ENCODE measurements around the gene KRT7. TPM values are rescaled to one million over a fixed set of nuclear protein-coding genes. Genes with fewer than 3 reads are reported as not detected.
"Not testable (repeated sequence)": the region's sequence is repeated elsewhere in the genome, so short reads cannot be mapped to it uniquely, and the experiment has no call there.

The KRT7 gene
- total RNA-seq, 2 experiments from 2014 or later: not detected

GRCh38 chr12:52238207-52238840 is 5.3 kb downstream of the KRT7 start:
- Histone ChIP-seq H3K79me2 (ENCODE audit: insufficient read depth, low read depth, low read length) (no peaks in the 10 kb centered on the region), H2AFZ (ENCODE audit: low read length) (no peak overlapping the region)

GRCh38 chr12:52238916-52239646 is 6.0 kb downstream of the KRT7 start:
- BruUV-seq (replicated peaks): no TSS peak
- Histone ChIP-seq H2AFZ (ENCODE audit: low read length) (no peak overlapping the region), H3K36me3 (ENCODE audit: insufficient read depth, low read length) (no peaks in the 10 kb centered on the region), H3K9me2 (ENCODE audit: insufficient read depth, low read length) (no peaks in the 10 kb centered on the region), H3K9me3 (ENCODE audit: low read length) (no peaks in the 10 kb centered on the region), H3K4me1 (ENCODE audit: insufficient read depth, low read length, poor library complexity, severe bottlenecking) (no peaks in the 10 kb centered on the region), H3K4me3 (ENCODE audit: low read depth, low read length, poor library complexity, severe bottlenecking) (no peak overlapping the region), H3K79me2 (ENCODE audit: insufficient read depth, low read depth, low read length) (no peaks in the 10 kb centered on the region), H3K27ac (ENCODE audit: low read depth, low read length, poor library complexity, severe bottlenecking) (no peak overlapping the region), H4K20me1 (ENCODE audit: insufficient read depth, low read length) (no peaks in the 10 kb centered on the region), H3K4me2 (ENCODE audit: low read length) (no peak overlapping the region)
- no peak for TF ChIP-seq CTCF (conservative IDR thresholded peaks at IDR 0.05; ENCODE audit: low read length)
- no peak for TF ChIP-seq EZH2phosphoT487 (IDR thresholded peaks at IDR 0.05; ENCODE audit: borderline replicate concordance, low read depth, low read length)
- POLR2A ChIA-PET: no interaction called here
- intact Hi-C loops (cut with micrococcal nuclease; ENCODE audit: unreplicated experiment): no loop called here
- CTCF ChIA-PET (ENCODE audit: unreplicated experiment): no interaction called here
- DNase-seq (ENCODE audit: low spot score): no peak

More at GRCh38 chr12:52238207-52238840, 5.3 kb downstream of the KRT7 start:
- no peak for DNase-seq (ENCODE audit: low spot score)
- no peak overlapping the region for H3K27ac ChIP-seq (ENCODE audit: low read depth, low read length, poor library complexity, severe bottlenecking)
- no peaks in the 10 kb centered on the region for H3K9me3 ChIP-seq (ENCODE audit: low read length)
- H4K20me1 ChIP-seq (ENCODE audit: insufficient read depth, low read length): no peaks in the 10 kb centered on the region
- H3K4me2 ChIP-seq (ENCODE audit: low read length): no peak overlapping the region
- H3K4me3 ChIP-seq (ENCODE audit: low read depth, low read length, poor library complexity, severe bottlenecking): no peak overlapping the region
- ChIA-PET CTCF (ENCODE audit: unreplicated experiment) (no interaction called here), POLR2A (interaction anchor here (0.7 kb wide), 1 partner anchor 75 kb away, joined by 4 read pairs; no protein-coding TSS in a partner anchor)
- no TSS peak for BruUV-seq (replicated peaks)
- TF ChIP-seq EZH2phosphoT487 (IDR thresholded peaks at IDR 0.05; ENCODE audit: borderline replicate concordance, low read depth, low read length) (no peak), CTCF (conservative IDR thresholded peaks at IDR 0.05; ENCODE audit: low read length) (no peak)
- H3K4me1 ChIP-seq (ENCODE audit: insufficient read depth, low read length, poor library complexity, severe bottlenecking): no peaks in the 10 kb centered on the region
- intact Hi-C loops (cut with micrococcal nuclease; ENCODE audit: unreplicated experiment): no loop called here
- H3K36me3 ChIP-seq (ENCODE audit: insufficient read depth, low read length): no peaks in the 10 kb centered on the region
- H3K9me2 ChIP-seq (ENCODE audit: insufficient read depth, low read length): no peaks in the 10 kb centered on the region

GRCh38 chr12:52239767-52240166 is 6.7 kb downstream of the KRT7 start:
- Histone ChIP-seq H3K79me2 (ENCODE audit: insufficient read depth, low read depth, low read length) (no peaks in the 10 kb centered on the region), H3K4me3 (ENCODE audit: low read depth, low read length, poor library complexity, severe bottlenecking) (no peak overlapping the region), H3K9me3 (ENCODE audit: low read length) (no peaks in the 10 kb centered on the region), H3K36me3 (ENCODE audit: insufficient read depth, low read length) (no peaks in the 10 kb centered on the region), H3K4me2 (ENCODE audit: low read length) (no peak overlapping the region), H4K20me1 (ENCODE audit: insufficient read depth, low read length) (no peaks in the 10 kb centered on the region), H3K4me1 (ENCODE audit: insufficient read depth, low read length, poor library complexity, severe bottlenecking) (no peaks in the 10 kb centered on the region), H3K9me2 (ENCODE audit: insufficient read depth, low read length) (no peaks in the 10 kb centered on the region), H3K27ac (ENCODE audit: low read depth, low read length, poor library complexity, severe bottlenecking) (no peak overlapping the region), H2AFZ (ENCODE audit: low read length) (no peak overlapping the region)
- TF ChIP-seq CTCF (conservative IDR thresholded peaks at IDR 0.05; ENCODE audit: low read length) (no peak), EZH2phosphoT487 (IDR thresholded peaks at IDR 0.05; ENCODE audit: borderline replicate concordance, low read depth, low read length) (no peak)
- no peak for DNase-seq (ENCODE audit: low spot score)
- no TSS peak for BruUV-seq (replicated peaks)
- intact Hi-C loops (cut with micrococcal nuclease; ENCODE audit: unreplicated experiment): no loop called here
- POLR2A ChIA-PET: no interaction called here
- CTCF ChIA-PET (ENCODE audit: unreplicated experiment): no interaction called here

- H3K4me3 ChIP-seq (ENCODE audit: low read depth, low read length, poor library complexity, severe bottlenecking); H3K4me1 ChIP-seq (ENCODE audit: insufficient read depth, low read length, poor library complexity, severe bottlenecking); H3K36me3 ChIP-seq (ENCODE audit: insufficient read depth, low read length); CTCF ChIA-PET (ENCODE audit: unreplicated experiment); BruUV-seq (replicated peaks); H4K20me1 ChIP-seq (ENCODE audit: insufficient read depth, low read length); intact Hi-C loops (cut with micrococcal nuclease; ENCODE audit: unreplicated experiment); H3K9me2 ChIP-seq (ENCODE audit: insufficient read depth, low read length); H3K27ac ChIP-seq (ENCODE audit: low read depth, low read length, poor library complexity, severe bottlenecking); H3K9me3 ChIP-seq (ENCODE audit: low read length); H3K79me2 ChIP-seq (ENCODE audit: insufficient read depth, low read depth, low read length); H2AFZ ChIP-seq (ENCODE audit: low read length); POLR2A ChIA-PET; DNase-seq (ENCODE audit: low spot score); H3K4me2 ChIP-seq (ENCODE audit: low read length): not testable (repeated sequence)
Observed at GRCh38 chr12:52240247-52240646, 7.2 kb downstream of the KRT7 start.
